Transverse colon (tissue), 4 donors: Measurements from ENCODE around the gene LINGO1. TPM values are rescaled to one million over a fixed set of nuclear protein-coding genes. Genes with fewer than 3 reads are reported as not detected.

Experiments
- DNase-seq: peaks from one replicate; pipeline ENCODE4 v3.0.0-alpha.2; 2019
- H3K27ac ChIP-seq, 4 donors: fragments of 200-600 bp; sonication (generic); 2 replicates each; pipeline ENCODE4 v1.5.1; 2016 to 2018; ENCODE audit warnings: inconsistent platforms in 4 of 4
- H3K27me3 ChIP-seq: fragments of 200-600 bp; sonication (generic); 2 replicates; pipeline ENCODE4 v1.5.1; 2017; ENCODE audit warnings: inconsistent platforms
- H3K36me3 ChIP-seq, 4 donors: fragments of 200-600 bp; sonication (generic); 2 replicates each; pipeline ENCODE4 v1.5.1; 2017 to 2019; ENCODE audit warnings: inconsistent platforms in 4 of 4
- H3K4me1 ChIP-seq, 4 donors: fragments of 200-600 bp; sonication (generic); 2 replicates each; pipeline ENCODE4 v1.5.1; 2017 to 2020; ENCODE audit warnings: inconsistent platforms in 4 of 4
- H3K4me3 ChIP-seq, 4 donors: fragments of 200-600 bp; sonication (generic); 1 replicate in 1 of 4; 2 replicates in 3 of 4; pipeline versions ENCODE4 v1.5.1 to v1.6.1; 2017 to 2019; ENCODE audit warnings: inconsistent platforms in 4 of 4
- H3K9me3 ChIP-seq, 2 donors: fragments of 200-600 bp; sonication (generic); 2 replicates each; pipeline ENCODE4 v1.5.1; 2017 to 2019; ENCODE audit warnings: inconsistent platforms in 2 of 2
- CTCF ChIP-seq, 5 experiments: fragments of 200-600 bp in 3 of 5; fragments of 450-650 bp in 2 of 5; sonication (generic) in 3 of 5; IDR thresholded peaks; 1 replicate in 2 of 5; 2 replicates in 3 of 5; pipeline ENCODE4 v1.5.1; 2016 to 2017; ENCODE audit warnings: antibody characterized with exemption in 5 of 5, inconsistent platforms in 3 of 5, mild to moderate bottlenecking in 2 of 5, moderate library complexity in 1 of 5
- EP300 ChIP-seq: sonication (generic); formaldehyde crosslinking; IDR thresholded peaks from one replicate; pipeline ENCODE4 v1.6.1; 2017; ENCODE audit warnings: antibody characterized with exemption, low read depth
- POLR2A ChIP-seq: fragments of 450-650 bp; IDR thresholded peaks from one replicate; pipeline ENCODE4 v1.6.1; 2016; ENCODE audit warnings: antibody characterized with exemption, mild to moderate bottlenecking, moderate library complexity
- POLR2AphosphoS5 ChIP-seq, 3 donors: sonication (generic); formaldehyde crosslinking; IDR thresholded peaks; one replicate each; pipeline ENCODE4 v1.6.1; 2016; ENCODE audit warnings: antibody characterized with exemption in 3 of 3
- WGBS, 2 donors: methylation state at CpG; one replicate each; pipeline ENCODE4 v1.1.5; 2018; ENCODE audit warnings: low coverage in 1 of 2; 5-methylcytosine and 5-hydroxymethylcytosine counted together
- in situ Hi-C, 4 donors: fragments of 200-750 bp; cut with MboI; loops; one replicate each; pipeline versions ENCODE4 v1.15.0 to v1.15.1; 2017; ENCODE audit warnings: low sequenced_read_pairs in 3 of 4, low pct_ligation_motif_present in 1 of 4, low pct_unique_long_range_greater_than_20kb in 1 of 4
- intact Hi-C: fragments of 100-400 bp; cut with DNase I; formaldehyde crosslinking; loops from one replicate; pipeline ENCODE4 v1.15.1; 2023; ENCODE audit warnings: low total_unique reads
- total RNA-seq, 4 donors: library from RNA; depleted of rRNA; stranded (reverse); fragments of >200 nt; gene quantifications; one replicate each; pipeline ENCODE4 v1.1.0, GENCODE V29; 2016

Gene LINGO1
- total RNA-seq, 4 donors from 2014 or later = 0.27 to 0.95 TPM; not detected in 2

- intact Hi-C loops (no loop called here), in situ Hi-C loops (no loop called here)
- WGBS, 2 donors = 69 to 100% methylated on average over 1 to 13 of the region's 13 CpGs
- no peak overlapping the region for H3K27ac ChIP-seq
- H3K4me1 ChIP-seq = no peaks in the 10 kb centered on the region
- DNase-seq = no peak
- no peaks in the 10 kb centered on the region for H3K9me3 ChIP-seq
- H3K4me3 ChIP-seq = no peak overlapping the region
- peaks cover 31% of the 10 kb centered on the region for H3K27me3 ChIP-seq
- TF ChIP-seq CTCF (IDR thresholded peaks at IDR 0.05) = no peak
- H3K36me3 ChIP-seq = no peaks in the 10 kb centered on the region
Measured at GRCh38 chr15:77671362-77672056, 38.8 kb upstream of the LINGO1 start.

GRCh38 chr15:77670558-77671361 lies 38.0 kb upstream of the LINGO1 start:
- Histone ChIP-seq H3K4me3 (no peak overlapping the region), H3K36me3 (no peaks in the 10 kb centered on the region), H3K9me3 (no peaks in the 10 kb centered on the region), H3K4me1 (no peaks in the 10 kb centered on the region), H3K27ac (no peak overlapping the region), H3K27me3 (peaks cover 31% of the 10 kb centered on the region)
- WGBS, 2 donors = 76% methylated on average over 5 of the region's 5 CpGs; no CpG with 5 or more reads in 1 of the 2 donors
- in situ Hi-C loops (no loop called here), intact Hi-C loops (no loop called here)
- TF ChIP-seq EP300 (no peak), POLR2AphosphoS5 (IDR thresholded peaks at IDR 0.05) (no peak), POLR2A (no peak), CTCF (IDR thresholded peaks at IDR 0.05) (no peak)
- DNase-seq = no peak

- H3K9me3 ChIP-seq = no peaks in the 10 kb centered on the region
- in situ Hi-C loops (no loop called here), intact Hi-C loops (no loop called here)
- peaks cover 31% of the 10 kb centered on the region for H3K27me3 ChIP-seq
- no peak overlapping the region for H3K4me3 ChIP-seq
- H3K27ac ChIP-seq = no peak overlapping the region
- no peaks in the 10 kb centered on the region for H3K36me3 ChIP-seq
- DNase-seq = no peak
- TF ChIP-seq POLR2AphosphoS5 (IDR thresholded peaks at IDR 0.05) = no peak
- TF ChIP-seq CTCF (IDR thresholded peaks at IDR 0.05) = no peak
- no peak for TF ChIP-seq EP300
- no peak for TF ChIP-seq POLR2A
- H3K4me1 ChIP-seq = no peaks in the 10 kb centered on the region
- WGBS, 2 donors = 61 to 80% methylated on average over 3 to 4 of the region's 4 CpGs
Measured at GRCh38 chr15:77669896-77670295, 37.2 kb upstream of the LINGO1 start.

GRCh38 chr15:77667338-77668234 lies 34.9 kb upstream of the LINGO1 start:
- H3K36me3 ChIP-seq = no peaks in the 10 kb centered on the region
- H3K4me1 ChIP-seq = no peaks in the 10 kb centered on the region
- intact Hi-C loops (no loop called here), in situ Hi-C loops (no loop called here)
- peaks cover 25% of the 10 kb centered on the region for H3K27me3 ChIP-seq
- WGBS, 2 donors = 51 to 53% methylated on average over 3 to 11 of the region's 11 CpGs
- H3K9me3 ChIP-seq = no peaks in the 10 kb centered on the region
- no peak for DNase-seq
- no peak overlapping the region for H3K27ac ChIP-seq
- no peak overlapping the region for H3K4me3 ChIP-seq
- TF ChIP-seq POLR2A (no peak), CTCF (IDR thresholded peaks at IDR 0.05) (no peak), EP300 (no peak)
